Hepatocyte (in vitro differentiated cells): ENCODE data around the gene EEF2KMT.
"Not testable (repeated sequence)": the region's sequence is repeated elsewhere in the genome, so short reads cannot be mapped to it uniquely, and the experiment has no call there.

Source experiments
- EZH2 ChIP-seq: fragments of 200-600 bp; sonication (generic); IDR thresholded peaks from 2 replicates; pipeline ENCODE4 v1.6.1; 2016; ENCODE audit warnings: antibody characterized with exemption, mild to moderate bottlenecking, borderline replicate concordance
- TF ChIP-seq, protein P1 (sequence below): fragments of 200-600 bp; sonication (generic); IDR thresholded peaks from 2 replicates; pipeline ENCODE4 v1.5.1; 2016; ENCODE audit warnings: antibody characterized with exemption, mild to moderate bottlenecking; ENCODE audit not compliant: poor library complexity

DNA sequence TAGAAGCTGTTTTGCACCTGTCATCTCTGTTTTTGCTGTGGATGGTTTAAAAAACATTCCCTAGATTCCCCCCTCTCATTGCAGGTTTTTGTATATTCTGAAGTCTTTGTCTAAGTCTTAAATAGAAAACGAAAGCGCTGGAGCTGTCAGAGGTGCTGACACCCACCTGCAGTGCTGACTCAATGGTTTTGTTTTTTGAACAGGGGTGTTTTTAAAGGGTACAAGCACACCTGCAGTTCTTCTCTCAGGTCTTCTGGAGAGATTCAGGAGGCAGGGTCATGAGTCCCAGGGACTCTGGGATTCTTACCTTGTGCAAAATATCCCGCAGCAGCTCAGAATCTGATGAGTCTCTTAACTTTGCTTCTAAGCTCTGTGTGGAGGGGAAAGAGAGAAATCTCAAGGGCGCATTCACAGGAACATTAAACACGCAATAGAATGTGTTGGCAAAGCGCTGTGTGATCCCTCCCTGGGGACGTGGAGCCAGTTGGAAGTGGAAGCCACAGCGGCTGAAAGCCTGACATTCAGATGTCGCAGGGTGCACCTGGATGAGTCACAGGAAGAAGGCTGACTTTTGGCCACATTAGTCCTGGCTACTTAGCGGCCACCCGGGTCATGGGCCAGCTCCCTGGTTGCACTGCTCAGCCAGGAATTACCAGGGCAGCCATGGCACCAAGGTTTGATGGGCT is 2.3 kb downstream of the EEF2KMT start:
- TF ChIP-seq, protein P1, sequence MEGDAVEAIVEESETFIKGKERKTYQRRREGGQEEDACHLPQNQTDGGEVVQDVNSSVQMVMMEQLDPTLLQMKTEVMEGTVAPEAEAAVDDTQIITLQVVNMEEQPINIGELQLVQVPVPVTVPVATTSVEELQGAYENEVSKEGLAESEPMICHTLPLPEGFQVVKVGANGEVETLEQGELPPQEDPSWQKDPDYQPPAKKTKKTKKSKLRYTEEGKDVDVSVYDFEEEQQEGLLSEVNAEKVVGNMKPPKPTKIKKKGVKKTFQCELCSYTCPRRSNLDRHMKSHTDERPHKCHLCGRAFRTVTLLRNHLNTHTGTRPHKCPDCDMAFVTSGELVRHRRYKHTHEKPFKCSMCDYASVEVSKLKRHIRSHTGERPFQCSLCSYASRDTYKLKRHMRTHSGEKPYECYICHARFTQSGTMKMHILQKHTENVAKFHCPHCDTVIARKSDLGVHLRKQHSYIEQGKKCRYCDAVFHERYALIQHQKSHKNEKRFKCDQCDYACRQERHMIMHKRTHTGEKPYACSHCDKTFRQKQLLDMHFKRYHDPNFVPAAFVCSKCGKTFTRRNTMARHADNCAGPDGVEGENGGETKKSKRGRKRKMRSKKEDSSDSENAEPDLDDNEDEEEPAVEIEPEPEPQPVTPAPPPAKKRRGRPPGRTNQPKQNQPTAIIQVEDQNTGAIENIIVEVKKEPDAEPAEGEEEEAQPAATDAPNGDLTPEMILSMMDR = not testable (repeated sequence)
- not testable (repeated sequence) for TF ChIP-seq EZH2
